Cortex of kidney (tissue), 1 donor: ENCODE results near the gene SLC19A1.

ENCODE experiments used
- DNase-seq: peaks from one replicate; lab custom pipeline; 2025; lab: John Stamatoyannopoulos, UW

The SLC19A1 gene

GRCh38 chr21:45479691-45480675 lies 62.3 kb downstream of the SLC19A1 start:
- DNase-seq = no peak

- no peak for DNase-seq
Measured at GRCh38 chr21:45478816-45479669, 63.2 kb downstream of the SLC19A1 start.

GRCh38 chr21:45478115-45478801 lies 64.0 kb downstream of the SLC19A1 start:
- no peak for DNase-seq

- no peak for DNase-seq
Measured at GRCh38 chr21:45477176-45478114, 64.8 kb downstream of the SLC19A1 start.

- no peak for DNase-seq
Measured at GRCh38 chr21:45476582-45476981, 65.7 kb downstream of the SLC19A1 start.

- DNase-seq = no peak
Measured at GRCh38 chr21:45475797-45476570, 66.3 kb downstream of the SLC19A1 start.

GRCh38 chr21:45475004-45475685 lies 67.1 kb downstream of the SLC19A1 start:
- DNase-seq = no peak

- DNase-seq = no peak
Measured at GRCh38 chr21:45474323-45474950, 67.8 kb downstream of the SLC19A1 start.

GRCh38 chr21:45473496-45474322 lies 68.5 kb downstream of the SLC19A1 start:
- no peak for DNase-seq

- no peak for DNase-seq
Measured at GRCh38 chr21:45472445-45473365, 69.5 kb downstream of the SLC19A1 start.

GRCh38 chr21:45471525-45472221 lies 70.6 kb downstream of the SLC19A1 start:
- DNase-seq = no peak

GRCh38 chr21:45470773-45471524 lies 71.3 kb downstream of the SLC19A1 start:
- no peak for DNase-seq

- DNase-seq = no peak
Measured at GRCh38 chr21:45470087-45470515, 72.1 kb downstream of the SLC19A1 start.

GRCh38 chr21:45469273-45470086 lies 72.8 kb downstream of the SLC19A1 start:
- no peak for DNase-seq

- DNase-seq = no peak
Measured at GRCh38 chr21:45468971-45469272, 73.3 kb downstream of the SLC19A1 start.
